Airway epithelial cell (primary cell): ENCODE measurements around the gene OXCT1. TPM values are rescaled to one million over a fixed set of nuclear protein-coding genes. Genes with fewer than 3 reads are reported as not detected.

Experiments used
- total RNA-seq: library from RNA; depleted of rRNA; stranded (reverse); fragments of >200 nt; gene quantifications from 2 replicates; pipeline ENCODE4 v1.2.3, GENCODE V29; 2015

OXCT1 gene
- 17.8 and 20.8 TPM in 2 replicates for total RNA-seq

DNA sequence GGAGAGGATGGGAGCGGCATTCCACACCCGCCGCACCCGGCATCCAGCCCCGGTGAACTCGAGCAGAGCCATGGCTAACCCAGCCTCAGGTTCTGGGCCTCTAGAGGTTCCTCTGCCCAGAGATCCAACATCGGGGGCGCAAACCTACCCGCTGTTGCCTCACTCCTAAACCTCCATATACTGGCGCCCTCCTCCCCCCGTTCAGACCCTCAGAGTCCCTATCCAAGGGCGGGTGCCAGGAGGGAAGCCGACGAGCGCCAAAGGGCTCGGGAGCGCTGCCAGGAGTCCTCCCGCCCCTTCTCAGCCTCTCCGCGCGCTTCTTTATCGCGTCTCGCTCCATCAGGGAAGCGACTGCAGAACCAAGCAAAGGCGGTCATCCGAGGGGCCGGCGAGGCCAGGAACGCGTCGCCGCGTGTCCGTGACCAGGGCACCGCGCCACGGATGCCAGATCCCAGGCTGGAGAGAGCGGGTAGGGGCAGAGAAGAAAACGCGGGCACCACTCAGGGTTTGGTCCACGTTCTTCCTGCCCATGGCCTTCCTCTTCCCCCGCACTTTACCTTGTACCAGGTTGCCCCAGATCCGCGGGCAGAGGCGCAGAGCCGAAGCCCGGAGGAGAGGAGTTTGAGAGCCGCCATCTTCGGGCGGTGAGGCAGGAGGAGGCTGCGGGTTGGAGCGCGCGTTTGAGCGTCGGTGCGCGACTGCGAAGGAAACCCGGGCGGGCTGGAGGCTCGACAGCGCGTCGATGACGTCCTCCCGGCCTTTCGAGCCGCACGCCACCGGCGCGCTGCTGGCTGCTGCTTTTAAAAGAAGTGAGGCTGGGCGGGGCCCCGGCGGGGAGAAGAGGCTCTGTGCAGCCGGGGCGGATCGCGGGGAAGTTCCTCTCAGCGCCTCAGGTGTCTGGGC, at the start of gene OXCT1:
TSS of gene OXCT1 (minus strand) at position 702 of the 903 bp plus-strand sequence. CDS start at position 635, 67 bp downstream.

DNA sequence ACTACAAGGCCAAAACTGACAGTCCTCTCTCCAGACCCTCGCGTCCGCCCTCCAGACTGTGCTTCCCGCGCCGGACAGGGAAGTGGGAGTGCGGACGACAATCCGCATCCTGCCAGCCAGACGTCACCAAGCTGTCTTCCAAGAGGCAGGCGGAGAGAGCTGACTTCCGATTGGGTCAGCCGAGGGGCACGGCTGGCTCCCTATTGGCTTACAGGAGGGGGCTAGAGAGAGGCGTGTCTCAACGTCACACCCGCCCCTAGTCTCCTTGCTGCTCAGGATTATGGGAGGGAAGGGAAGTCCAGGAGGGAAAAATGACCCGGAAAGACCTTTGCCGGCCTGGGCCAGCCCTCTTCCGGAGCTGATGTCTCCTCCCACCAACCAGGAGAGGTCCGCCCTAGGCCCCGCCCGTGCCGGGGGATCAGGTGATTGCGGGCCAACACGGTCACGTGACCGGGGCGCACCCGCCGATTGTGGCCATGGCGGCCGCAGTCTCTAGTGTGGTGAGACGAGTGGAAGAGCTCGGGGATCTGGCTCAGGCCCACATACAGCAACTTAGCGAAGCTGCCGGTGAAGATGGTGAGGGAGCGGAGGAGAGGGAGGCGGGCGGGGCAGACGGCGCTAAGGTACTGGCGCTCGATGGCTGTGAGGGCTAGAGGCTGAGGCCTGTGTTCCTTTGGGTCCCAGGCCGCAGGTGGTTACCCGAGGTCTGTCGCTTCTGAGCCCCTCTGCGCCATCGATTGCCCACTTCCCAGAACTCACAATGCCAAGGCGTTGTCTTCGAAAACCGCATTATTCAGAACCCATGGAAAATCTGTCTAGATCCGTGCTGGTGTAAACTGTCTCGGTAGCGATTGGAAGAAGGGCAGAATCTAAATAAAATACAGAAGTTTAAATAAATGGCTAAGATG, 33.9 kb upstream of the OXCT1 start, which contains the start of gene RIMOC1:
TSS of gene RIMOC1 (plus strand) at position 453 of the 908 bp plus-strand sequence. CDS start at position 477, 24 bp downstream.

Other genes with a start within 250 kb of the OXCT1 start
- 7.9 and 10.4 TPM in 2 replicates for gene RIMOC1, start 33.9 kb upstream of the OXCT1 start, total RNA-seq
- 5.2 and 6.6 TPM in 2 replicates for gene FBXO4, start 54.9 kb upstream of the OXCT1 start, total RNA-seq